Stimulated activated effector memory CD8-positive, alpha-beta T cell treated with anti-CD3 and anti-CD28 coated beads, Interleukin-12 subunit alpha, Interleukin-12 subunit beta, amount 100 ng/mL, for 72 hours (primary cell): Measurements from ENCODE around the gene DIPK1C.
A peak's percentile ranks its signal among the peaks of the same experiment; 100 is the strongest.
"Not testable (repeated sequence)": the region's sequence is repeated elsewhere in the genome, so short reads cannot be mapped to it uniquely, and the experiment has no call there.

Experiments
- ATAC-seq: fragments of 150-1000 bp; cut with Tn5 transposase; 2 replicates; pipeline ENCODE4 v1.10.0; 2021
- DNase-seq, 2 donors: peaks; one replicate each; pipeline ENCODE4 v3.0.0; 2021 to 2022; ENCODE audit warnings: low spot score in 2 of 2
- H3K27ac Mint-ChIP-seq: one replicate; pipeline ENCODE4 v1.8.0; 2022; ENCODE audit warnings: mild to moderate bottlenecking, mixed read lengths
- H3K36me3 Mint-ChIP-seq: one replicate; pipeline ENCODE4 v1.8.0; 2022; ENCODE audit warnings: mild to moderate bottlenecking, mixed read lengths
- H3K4me1 Mint-ChIP-seq: one replicate; pipeline ENCODE4 v1.8.0; 2022; ENCODE audit warnings: mixed read lengths
- H3K4me3 Mint-ChIP-seq: one replicate; pipeline ENCODE4 v1.8.0; 2022; ENCODE audit warnings: mild to moderate bottlenecking, mixed read lengths
- H3K9me3 Mint-ChIP-seq: one replicate; pipeline ENCODE4 v1.8.0; 2022; ENCODE audit warnings: mixed read lengths

DIPK1C gene

GRCh38 chr18:74457043-74457724, at the start of gene DIPK1C:
DIPK1C (minus strand) TSS chr18:74457308; CDS start chr18:74457259, 49 bp downstream.
- peaks cover 9% of the 10 kb centered on the region for H3K4me1 Mint-ChIP-seq
- H3K9me3 Mint-ChIP-seq, result no peaks in the 10 kb centered on the region
- peak within 1 kb of the TSS; percentile 48 for H3K4me3 Mint-ChIP-seq
- DNase-seq (no peak), ATAC-seq (peak; percentile 27)
- H3K36me3 Mint-ChIP-seq, result no peaks in the 10 kb centered on the region
- H3K27ac Mint-ChIP-seq, result no peak within 1 kb of the TSS

- H3K9me3 Mint-ChIP-seq, result no peaks in the 10 kb centered on the region
- H3K4me3 Mint-ChIP-seq, result no peak overlapping the region
- peak overlapping the region; percentile 55 for H3K27ac Mint-ChIP-seq
- ATAC-seq (no peak), DNase-seq (no peak)
- peaks cover 22% of the 10 kb centered on the region for H3K4me1 Mint-ChIP-seq
- H3K36me3 Mint-ChIP-seq, result peaks cover 95% of the 10 kb centered on the region
These were observed 49.5 kb upstream of the DIPK1C start for GRCh38 chr18:74506448-74507084.

- no peak for ATAC-seq
- peaks cover 95% of the 10 kb centered on the region for H3K36me3 Mint-ChIP-seq
- no peak overlapping the region for H3K4me3 Mint-ChIP-seq
- no peak for DNase-seq
- no peaks in the 10 kb centered on the region for H3K9me3 Mint-ChIP-seq
- H3K4me1 Mint-ChIP-seq, result peaks cover 27% of the 10 kb centered on the region
- H3K27ac Mint-ChIP-seq, result no peak overlapping the region
These were observed 48.7 kb upstream of the DIPK1C start for GRCh38 chr18:74505776-74506175.

- Mint-ChIP-seq H3K4me1 (peaks cover 38% of the 10 kb centered on the region), H3K27ac (no peak overlapping the region), H3K4me3 (no peak overlapping the region), H3K36me3 (peaks cover 87% of the 10 kb centered on the region), H3K9me3 (no peaks in the 10 kb centered on the region)
- DNase-seq, result no peak
- no peak for ATAC-seq
These were observed 46.0 kb upstream of the DIPK1C start for GRCh38 chr18:74503137-74503536.

- H3K4me1 Mint-ChIP-seq, result peaks cover 37% of the 10 kb centered on the region
- no peaks in the 10 kb centered on the region for H3K9me3 Mint-ChIP-seq
- peaks cover 69% of the 10 kb centered on the region for H3K36me3 Mint-ChIP-seq
- peak overlapping the region; percentile 89 for H3K4me3 Mint-ChIP-seq
- peak overlapping the region; percentile 92 for H3K27ac Mint-ChIP-seq
- no peak for DNase-seq
- no peak for ATAC-seq
These were observed 44.3 kb upstream of the DIPK1C start for GRCh38 chr18:74501386-74501785.

GRCh38 chr18:74500774-74501173, 43.7 kb upstream of the DIPK1C start:
- peaks cover 69% of the 10 kb centered on the region for H3K36me3 Mint-ChIP-seq
- H3K27ac Mint-ChIP-seq, result peak overlapping the region; percentile 92
- ATAC-seq, H3K9me3 Mint-ChIP-seq, DNase-seq: not testable (repeated sequence)
- H3K4me1 Mint-ChIP-seq, result peaks cover 40% of the 10 kb centered on the region
- H3K4me3 Mint-ChIP-seq, result peak overlapping the region; percentile 89

GRCh38 chr18:74500372-74500771, 43.3 kb upstream of the DIPK1C start:
- Mint-ChIP-seq H3K4me3 (peak overlapping the region; percentile 89), H3K9me3 (no peaks in the 10 kb centered on the region), H3K4me1 (peaks cover 43% of the 10 kb centered on the region), H3K27ac (peak overlapping the region; percentile 92), H3K36me3 (peaks cover 69% of the 10 kb centered on the region)
- no peak for ATAC-seq
- no peak for DNase-seq

GRCh38 chr18:74499633-74500032, 42.5 kb upstream of the DIPK1C start:
- DNase-seq, result peak in 1 of 2 donors; percentile 75
- Mint-ChIP-seq H3K4me1 (peaks cover 43% of the 10 kb centered on the region), H3K4me3 (peak overlapping the region; percentile 89), H3K27ac (peak overlapping the region; percentile 92), H3K9me3 (no peaks in the 10 kb centered on the region), H3K36me3 (peaks cover 62% of the 10 kb centered on the region)
- no peak for ATAC-seq

GRCh38 chr18:74498712-74499627, 41.9 kb upstream of the DIPK1C start:
- DNase-seq (peak; percentile 60 to 89), ATAC-seq (peak; percentile 73)
- Mint-ChIP-seq H3K27ac (peak overlapping the region; percentile 92), H3K4me3 (peak overlapping the region; percentile 89), H3K36me3 (peaks cover 58% of the 10 kb centered on the region), H3K9me3 (no peaks in the 10 kb centered on the region), H3K4me1 (peaks cover 43% of the 10 kb centered on the region)

- Mint-ChIP-seq H3K4me3 (peak overlapping the region; percentile 89), H3K36me3 (peaks cover 47% of the 10 kb centered on the region), H3K9me3 (no peaks in the 10 kb centered on the region), H3K27ac (peak overlapping the region; percentile 93), H3K4me1 (peaks cover 38% of the 10 kb centered on the region)
- no peak for ATAC-seq
- no peak for DNase-seq
These were observed 40.7 kb upstream of the DIPK1C start for GRCh38 chr18:74497778-74498177.

GRCh38 chr18:74497324-74497676, 40.2 kb upstream of the DIPK1C start:
- Mint-ChIP-seq H3K4me3 (peak overlapping the region; percentile 89), H3K4me1 (peaks cover 38% of the 10 kb centered on the region), H3K36me3 (peaks cover 42% of the 10 kb centered on the region), H3K9me3 (no peaks in the 10 kb centered on the region), H3K27ac (peak overlapping the region; percentile 93)
- DNase-seq, result no peak
- ATAC-seq, result no peak

- ATAC-seq, result peak; percentile 60
- H3K27ac Mint-ChIP-seq, result peak overlapping the region; percentile 93
- DNase-seq, result no peak
- H3K9me3 Mint-ChIP-seq, result no peaks in the 10 kb centered on the region
- H3K4me1 Mint-ChIP-seq, result peaks cover 38% of the 10 kb centered on the region
- peaks cover 37% of the 10 kb centered on the region for H3K36me3 Mint-ChIP-seq
- peak overlapping the region; percentile 89 for H3K4me3 Mint-ChIP-seq
These were observed 39.6 kb upstream of the DIPK1C start for GRCh38 chr18:74496508-74497323.

GRCh38 chr18:74495581-74496507, 38.7 kb upstream of the DIPK1C start, which contains the start of gene CNDP2:
CNDP2 (plus strand) TSS chr18:74496363; CDS start chr18:74499974, 3,611 bp downstream.
- Mint-ChIP-seq H3K27ac (peak within 1 kb of the TSS; percentile 93), H3K4me1 (peaks cover 32% of the 10 kb centered on the region), H3K36me3 (peaks cover 28% of the 10 kb centered on the region), H3K9me3 (no peaks in the 10 kb centered on the region), H3K4me3 (peak within 1 kb of the TSS; percentile 89)
- ATAC-seq (peak; percentile 85), DNase-seq (peak; percentile 96 to 100)

GRCh38 chr18:74494514-74494913, 37.4 kb upstream of the DIPK1C start:
- DNase-seq, result no peak
- H3K27ac Mint-ChIP-seq, result no peak overlapping the region
- peaks cover 16% of the 10 kb centered on the region for H3K36me3 Mint-ChIP-seq
- H3K4me1 Mint-ChIP-seq, result peaks cover 28% of the 10 kb centered on the region
- no peak for ATAC-seq
- H3K9me3 Mint-ChIP-seq, result no peaks in the 10 kb centered on the region
- H3K4me3 Mint-ChIP-seq, result no peak overlapping the region
